Gastrocnemius medialis (tissue), 4 donors: Measurements from ENCODE around the gene DNASE1L1. TPM values are rescaled to one million over a fixed set of nuclear protein-coding genes. Genes with fewer than 3 reads are reported as not detected.

Source experiments
- ATAC-seq, 2 donors: fragments of 150-250 bp; one replicate each; pipeline ENCODE4 v1.9.1; 2016
- DNase-seq, 2 donors: peaks; one replicate each; pipeline ENCODE4 v3.0.0-alpha.2; 2019
- H3K27ac ChIP-seq, 4 donors: fragments of 200-600 bp; sonication (generic); 1 replicate in 1 of 4; 2 replicates in 3 of 4; pipeline ENCODE4 v1.5.1; 2016 to 2018; ENCODE audit warnings: mild to moderate bottlenecking in 2 of 4, moderate library complexity in 1 of 4
- H3K27me3 ChIP-seq, 3 donors: fragments of 200-600 bp; sonication (generic) in 2 of 3; 1 replicate in 1 of 3; 2 replicates in 2 of 3; pipeline versions ENCODE4 v1.5.1 to v1.6.0; 2016 to 2019; ENCODE audit warnings: mild to moderate bottlenecking in 1 of 3, moderate library complexity in 1 of 3
- H3K36me3 ChIP-seq, 2 donors: fragments of 200-600 bp; sonication (generic) in 1 of 2; one replicate each; pipeline ENCODE4 v1.5.1; 2017 to 2018
- H3K4me1 ChIP-seq, 2 donors: fragments of 200-600 bp; sonication (generic) in 1 of 2; one replicate each; pipeline ENCODE4 v1.5.1; 2016 to 2017; ENCODE audit warnings: mild to moderate bottlenecking in 2 of 2
- H3K4me3 ChIP-seq, 4 donors: fragments of 200-600 bp; sonication (generic) in 3 of 4; 1 replicate in 1 of 4; 2 replicates in 3 of 4; pipeline ENCODE4 v1.5.1; 2016 to 2019; ENCODE audit warnings: mild to moderate bottlenecking in 2 of 4
- H3K9me3 ChIP-seq, 3 donors: fragments of 200-600 bp; sonication (generic) in 2 of 3; 1 replicate in 1 of 3; 2 replicates in 2 of 3; pipeline ENCODE4 v1.5.1; 2016 to 2019
- POLR2A ChIP-seq, 2 donors: fragments of 450-650 bp; IDR thresholded peaks; one replicate each; pipeline ENCODE4 v1.6.1; 2017; ENCODE audit warnings: antibody characterized with exemption in 2 of 2, mild to moderate bottlenecking in 2 of 2, moderate library complexity in 2 of 2
- in situ Hi-C, 4 donors: fragments of 200-750 bp; cut with MboI; loops; one replicate each; pipeline versions ENCODE4 v1.15.0 to v1.8.0; 2017; ENCODE audit warnings: low sequenced_read_pairs in 4 of 4
- intact Hi-C: fragments of 100-400 bp; cut with DNase I; formaldehyde crosslinking; loops from one replicate; pipeline ENCODE4 v1.15.1; 2023; ENCODE audit warnings: low total_unique reads
- total RNA-seq, 4 donors: library from RNA; depleted of rRNA; stranded (reverse); fragments of >200 nt; gene quantifications; one replicate each; pipeline versions ENCODE4 v1.1.0 to v1.2.3, GENCODE V29; 2016
- TF ChIP-seq, protein P1 (sequence below), 5 experiments: fragments of 450-650 bp in 3 of 5; fragments of 200-600 bp in 2 of 5; sonication (generic) in 2 of 5; IDR thresholded peaks in 4 of 5; conservative IDR thresholded peaks in 1 of 5; 1 replicate in 4 of 5; 2 replicates in 1 of 5; pipeline ENCODE4 v1.5.1; 2016 to 2019; ENCODE audit warnings: antibody characterized with exemption in 5 of 5, mild to moderate bottlenecking in 3 of 5, moderate library complexity in 3 of 5

Gene DNASE1L1
- total RNA-seq, 4 donors from 2014 or later: 88.4 to 148 (median 116) TPM

DNA sequence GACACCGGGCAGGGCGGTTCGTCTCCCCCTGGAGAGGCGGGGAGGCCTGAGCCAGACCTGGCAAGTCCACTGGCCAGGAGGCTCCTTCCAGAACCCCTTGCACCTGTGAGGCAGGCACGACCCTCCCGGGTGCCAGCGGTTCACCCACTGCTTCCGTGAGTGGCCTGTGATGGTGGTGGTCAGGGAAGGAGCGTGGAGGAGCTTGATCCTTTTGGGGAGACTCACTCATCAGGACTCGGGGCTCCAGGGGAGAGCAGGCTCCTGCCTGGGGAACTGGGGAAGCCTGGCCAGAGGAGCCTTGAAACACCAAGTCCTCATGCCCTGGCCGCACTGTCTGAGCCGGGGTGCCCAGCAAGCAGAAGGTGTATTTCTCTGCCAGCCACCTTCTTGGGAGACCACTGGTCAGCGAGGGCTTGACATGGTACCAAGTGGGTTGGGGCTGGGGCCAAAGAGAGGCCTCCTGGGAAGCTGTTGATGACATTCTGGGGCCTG is 35.7 kb upstream of the DNASE1L1 start:
- Histone ChIP-seq H3K27ac (peak overlapping the region; percentile 84 to 94 (median 91)), H3K9me3 (no peaks in the 10 kb centered on the region), H3K4me1 (peaks cover 4 to 8% of the 10 kb centered on the region in 2 donors), H3K4me3 (peak overlapping the region; percentile 58 to 64 (median 62)), H3K27me3 (no peaks in the 10 kb centered on the region), H3K36me3 (peaks cover 0 to 27% of the 10 kb centered on the region in 2 donors)
- peak in 1 of 2 donors; percentile 31 for ATAC-seq
- no peak for DNase-seq
- intact Hi-C loops (loop anchor here (1.0 kb wide), 1 partner anchor 34 kb away; no protein-coding TSS in a partner anchor), in situ Hi-C loops (no loop called here)
- no peak for TF ChIP-seq POLR2A (IDR thresholded peaks at IDR 0.05)
- TF ChIP-seq, protein P1, sequence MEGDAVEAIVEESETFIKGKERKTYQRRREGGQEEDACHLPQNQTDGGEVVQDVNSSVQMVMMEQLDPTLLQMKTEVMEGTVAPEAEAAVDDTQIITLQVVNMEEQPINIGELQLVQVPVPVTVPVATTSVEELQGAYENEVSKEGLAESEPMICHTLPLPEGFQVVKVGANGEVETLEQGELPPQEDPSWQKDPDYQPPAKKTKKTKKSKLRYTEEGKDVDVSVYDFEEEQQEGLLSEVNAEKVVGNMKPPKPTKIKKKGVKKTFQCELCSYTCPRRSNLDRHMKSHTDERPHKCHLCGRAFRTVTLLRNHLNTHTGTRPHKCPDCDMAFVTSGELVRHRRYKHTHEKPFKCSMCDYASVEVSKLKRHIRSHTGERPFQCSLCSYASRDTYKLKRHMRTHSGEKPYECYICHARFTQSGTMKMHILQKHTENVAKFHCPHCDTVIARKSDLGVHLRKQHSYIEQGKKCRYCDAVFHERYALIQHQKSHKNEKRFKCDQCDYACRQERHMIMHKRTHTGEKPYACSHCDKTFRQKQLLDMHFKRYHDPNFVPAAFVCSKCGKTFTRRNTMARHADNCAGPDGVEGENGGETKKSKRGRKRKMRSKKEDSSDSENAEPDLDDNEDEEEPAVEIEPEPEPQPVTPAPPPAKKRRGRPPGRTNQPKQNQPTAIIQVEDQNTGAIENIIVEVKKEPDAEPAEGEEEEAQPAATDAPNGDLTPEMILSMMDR (IDR thresholded peaks at IDR 0.05 in 4 of 5, conservative IDR thresholded peaks at IDR 0.05 in 1 of 5): no peak

DNA sequence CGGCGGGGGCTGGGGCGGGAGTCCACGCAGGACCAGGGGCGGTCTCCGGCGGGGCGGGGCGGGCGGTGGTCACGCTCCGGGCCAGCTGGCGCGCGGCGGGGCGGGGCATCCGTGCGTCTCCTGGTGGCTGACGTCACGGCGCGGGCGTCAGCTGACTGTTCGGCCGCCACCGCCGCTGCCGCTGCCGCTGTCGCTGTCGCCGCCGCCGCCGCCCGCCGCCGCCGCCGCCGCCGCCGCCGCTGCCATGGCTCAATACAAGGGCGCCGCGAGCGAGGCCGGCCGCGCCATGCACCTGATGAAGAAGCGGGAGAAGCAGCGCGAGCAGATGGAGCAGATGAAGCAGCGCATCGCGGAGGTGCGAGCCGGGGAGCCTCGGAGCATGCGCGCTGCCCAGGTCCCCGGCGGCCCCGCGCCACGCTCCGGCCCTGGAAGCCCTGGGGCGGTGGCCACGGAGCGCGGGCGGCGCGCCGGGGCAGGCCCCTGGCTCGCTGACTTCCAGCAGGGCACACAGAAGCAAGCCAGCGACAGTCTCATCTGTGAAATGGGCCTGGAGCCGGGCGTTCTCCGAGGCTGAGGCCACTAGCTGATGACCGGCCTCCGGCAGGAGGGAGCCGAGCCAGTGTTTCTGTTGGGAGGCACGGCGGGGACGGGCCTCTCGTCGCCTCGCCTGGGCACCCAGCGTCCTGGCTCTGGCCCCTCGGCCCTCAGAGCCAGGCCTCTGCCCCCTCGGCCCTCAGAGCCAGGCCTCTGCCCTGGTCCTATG is 35.1 kb upstream of the DNASE1L1 start, which contains the start of gene FAM50A:
FAM50A (plus strand) TSS at position 150 of the 763 bp plus-strand sequence; CDS start at position 245, 95 bp downstream.
- H3K4me1 ChIP-seq: peaks cover 4 to 8% of the 10 kb centered on the region in 2 donors
- intact Hi-C loops: loop anchor here (1.0 kb wide), 1 partner anchor 34 kb away; no protein-coding TSS in a partner anchor
- no peaks in the 10 kb centered on the region for H3K9me3 ChIP-seq
- peak within 1 kb of the TSS; percentile 58 to 64 (median 62) for H3K4me3 ChIP-seq
- in situ Hi-C loops: no loop called here
- DNase-seq (peak; percentile 72 to 78), ATAC-seq (peak; percentile 91 to 92)
- TF ChIP-seq POLR2A (IDR thresholded peaks at IDR 0.05): peak; percentile 80 to 88
- TF ChIP-seq, protein P1 (IDR thresholded peaks at IDR 0.05 in 4 of 5, conservative IDR thresholded peaks at IDR 0.05 in 1 of 5): no peak
- no peaks in the 10 kb centered on the region for H3K27me3 ChIP-seq
- H3K36me3 ChIP-seq: peaks cover 0 to 21% of the 10 kb centered on the region in 2 donors
- H3K27ac ChIP-seq: peak within 1 kb of the TSS; percentile 84 to 94 (median 91)

DNA sequence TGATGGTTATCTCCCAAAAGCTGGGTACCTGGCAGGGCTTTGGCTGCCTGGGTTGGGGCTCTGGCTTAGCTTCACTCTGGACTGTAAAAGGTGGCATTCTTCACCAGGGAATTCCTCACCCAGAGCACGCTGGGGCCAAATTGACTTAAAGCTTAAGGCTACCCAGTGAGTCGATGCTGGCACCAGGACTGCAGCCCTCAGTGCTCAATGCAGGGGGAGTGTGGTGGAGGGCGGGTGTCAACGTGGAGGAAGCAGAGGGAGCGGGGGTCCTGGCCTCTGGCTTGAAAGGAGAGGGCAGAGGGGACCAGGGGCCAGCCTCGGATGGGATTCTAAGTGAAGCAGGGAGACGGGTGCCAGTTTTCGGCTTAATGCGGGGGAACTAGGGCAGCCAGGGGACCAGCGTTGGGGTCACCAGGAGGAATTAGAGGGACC is 34.4 kb upstream of the DNASE1L1 start:
- in situ Hi-C loops: no loop called here
- peak in 1 of 2 donors; percentile 24 for ATAC-seq
- Histone ChIP-seq H3K9me3 (no peaks in the 10 kb centered on the region), H3K4me3 (peak overlapping the region; percentile 48 to 64 (median 55)), H3K27me3 (no peaks in the 10 kb centered on the region), H3K36me3 (peaks cover 0 to 14% of the 10 kb centered on the region in 2 donors), H3K27ac (peak overlapping the region; percentile 83 to 94 (median 91)), H3K4me1 (peaks cover 4 to 8% of the 10 kb centered on the region in 2 donors)
- peak in 1 of 2 donors; percentile 20 for DNase-seq
- no peak for TF ChIP-seq POLR2A (IDR thresholded peaks at IDR 0.05)
- TF ChIP-seq, protein P1 (IDR thresholded peaks at IDR 0.05 in 4 of 5, conservative IDR thresholded peaks at IDR 0.05 in 1 of 5): no peak
- intact Hi-C loops: no loop called here

DNA sequence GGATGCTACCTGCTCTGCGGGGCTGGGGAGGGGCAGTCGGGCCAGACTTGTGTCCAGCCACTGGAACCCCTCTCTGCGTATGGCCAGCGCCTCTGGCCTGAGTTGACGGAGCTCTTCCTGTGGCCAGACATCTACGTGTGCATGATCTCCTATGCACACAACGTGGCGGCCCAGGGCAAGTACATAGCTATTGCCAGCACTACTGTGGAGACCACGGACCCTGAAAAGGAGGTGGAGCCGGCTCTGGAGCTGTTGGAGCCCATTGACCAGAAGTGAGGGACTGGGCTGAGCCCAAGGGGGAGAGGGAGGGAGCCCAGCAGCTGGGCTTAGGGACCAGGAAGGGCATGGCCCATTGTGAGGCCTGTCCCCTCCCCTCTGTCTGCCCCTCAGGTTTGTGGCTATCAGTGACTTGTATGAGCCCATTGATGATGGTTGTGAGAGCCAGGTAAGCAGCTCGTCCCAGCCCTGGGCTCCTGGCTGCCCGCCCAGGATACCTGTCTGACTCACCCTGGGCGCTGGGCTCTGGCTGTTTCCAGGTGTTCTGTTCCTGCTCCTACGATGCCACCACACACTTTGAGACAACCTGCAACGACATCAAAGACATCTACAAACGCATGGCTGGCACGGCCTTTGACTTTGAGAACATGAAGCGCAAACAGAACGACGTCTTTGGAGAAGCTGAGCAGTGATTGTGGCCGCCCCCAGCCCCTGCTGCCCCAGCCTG is 33.1 kb upstream of the DNASE1L1 start:
- H3K27ac ChIP-seq: no peak overlapping the region
- H3K27me3 ChIP-seq: no peaks in the 10 kb centered on the region
- H3K9me3 ChIP-seq: no peaks in the 10 kb centered on the region
- in situ Hi-C loops (no loop called here), intact Hi-C loops (no loop called here)
- ATAC-seq: no peak
- H3K4me3 ChIP-seq: no peak overlapping the region
- peaks cover 0 to 11% of the 10 kb centered on the region in 2 donors for H3K36me3 ChIP-seq
- no peak for DNase-seq
- TF ChIP-seq, protein P1 (IDR thresholded peaks at IDR 0.05 in 4 of 5, conservative IDR thresholded peaks at IDR 0.05 in 1 of 5): no peak
- no peak for TF ChIP-seq POLR2A (IDR thresholded peaks at IDR 0.05)
- peaks cover 4 to 8% of the 10 kb centered on the region in 2 donors for H3K4me1 ChIP-seq
